GM21786 (cell line): ENCODE data around the gene GALNTL6.
"Not testable (repeated sequence)": the region's sequence is repeated elsewhere in the genome, so short reads cannot be mapped to it uniquely, and the experiment has no call there.

ENCODE experiments used
- ATAC-seq: cut with Tn5 transposase; IDR thresholded peaks from one replicate; pipeline ENCODE4 v1.9.1; 2021; ENCODE audit not compliant: unreplicated experiment

The GALNTL6 gene

DNA sequence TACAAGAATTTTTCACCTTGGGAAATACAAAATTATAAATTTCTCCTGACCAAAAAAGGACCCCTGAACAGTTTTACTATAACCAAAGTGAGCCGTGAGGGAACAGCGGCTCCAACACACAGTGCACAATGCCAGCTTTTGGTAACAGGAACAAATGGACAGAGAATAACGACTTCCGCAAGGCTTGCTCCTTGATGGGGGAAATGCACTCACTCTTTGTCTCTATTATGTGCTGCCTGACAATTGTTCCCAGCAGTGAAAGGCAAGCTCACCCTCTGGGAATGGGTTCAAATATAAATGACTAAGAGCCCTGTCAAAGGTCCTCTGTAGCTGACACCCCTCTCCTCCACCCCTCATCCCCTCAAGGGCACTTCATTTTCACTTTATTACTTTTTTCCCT is 1029.6 kb downstream of the GALNTL6 start:
- ATAC-seq: no peak

DNA sequence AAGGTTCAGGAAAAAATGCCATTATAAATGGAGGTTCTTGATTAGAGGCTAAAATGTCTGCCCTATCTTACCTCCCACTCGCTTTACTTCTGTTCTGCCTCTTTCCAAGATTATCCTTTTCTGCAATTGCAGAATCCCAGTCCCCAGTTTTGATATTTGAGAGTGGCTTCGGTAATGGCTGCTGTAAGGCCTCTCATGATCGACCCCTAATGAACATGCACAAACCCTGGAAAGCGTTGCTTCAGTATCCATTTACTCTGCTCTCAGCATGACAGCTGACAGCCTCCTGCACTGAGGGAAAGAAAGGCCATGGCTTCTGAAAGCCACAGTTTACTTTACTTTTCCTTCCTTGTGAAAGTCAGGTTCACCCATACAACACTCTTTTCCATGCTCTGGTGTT is 1030.0 kb downstream of the GALNTL6 start:
- ATAC-seq: no peak

DNA sequence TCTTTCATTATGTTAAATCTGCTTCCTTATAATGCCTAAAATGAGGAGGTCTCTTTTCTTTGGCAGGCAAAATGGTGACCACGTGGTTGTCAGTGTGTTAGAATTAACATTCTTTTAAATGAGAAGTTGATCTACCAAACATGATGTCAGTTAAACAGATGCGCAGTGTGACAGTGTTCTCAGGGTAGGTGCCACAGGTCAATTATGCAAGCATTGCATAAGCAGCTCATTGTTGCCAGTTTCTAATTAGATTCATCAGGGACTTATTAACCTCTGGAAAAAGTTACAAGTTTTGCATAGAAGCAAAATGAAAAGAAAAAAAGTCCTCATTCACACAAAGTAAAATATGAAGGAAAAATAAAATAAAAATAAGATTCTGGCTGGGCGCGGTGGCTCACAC is 1031.4 kb downstream of the GALNTL6 start:
- no peak for ATAC-seq

GRCh38 chr4:172845281-172845680 is 1032.1 kb downstream of the GALNTL6 start:
- ATAC-seq: no peak

GRCh38 chr4:172850838-172851237 is 1037.6 kb downstream of the GALNTL6 start:
- ATAC-seq: no peak

DNA sequence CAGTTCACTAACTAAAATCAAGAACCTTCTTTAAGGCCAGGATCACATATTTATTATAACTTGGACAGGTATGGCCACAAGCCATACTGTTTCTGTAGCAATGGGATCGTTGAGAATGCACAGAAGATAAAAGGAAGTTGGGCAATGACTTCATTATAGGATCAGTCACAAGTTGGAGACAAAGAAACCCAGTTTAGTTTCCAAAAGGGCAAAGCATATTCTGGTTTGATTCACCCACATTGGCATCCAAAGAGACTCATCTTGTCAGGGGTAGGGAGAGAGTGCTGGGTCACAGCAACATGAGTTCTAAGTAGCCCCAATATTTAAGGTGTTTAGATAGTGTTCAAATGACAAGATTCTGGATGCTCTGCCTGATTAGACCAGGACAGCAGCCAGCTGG is 1038.3 kb downstream of the GALNTL6 start:
- no peak for ATAC-seq

- no peak for ATAC-seq
These were observed 1043.8 kb downstream of the GALNTL6 start for GRCh38 chr4:172857026-172857425.

DNA sequence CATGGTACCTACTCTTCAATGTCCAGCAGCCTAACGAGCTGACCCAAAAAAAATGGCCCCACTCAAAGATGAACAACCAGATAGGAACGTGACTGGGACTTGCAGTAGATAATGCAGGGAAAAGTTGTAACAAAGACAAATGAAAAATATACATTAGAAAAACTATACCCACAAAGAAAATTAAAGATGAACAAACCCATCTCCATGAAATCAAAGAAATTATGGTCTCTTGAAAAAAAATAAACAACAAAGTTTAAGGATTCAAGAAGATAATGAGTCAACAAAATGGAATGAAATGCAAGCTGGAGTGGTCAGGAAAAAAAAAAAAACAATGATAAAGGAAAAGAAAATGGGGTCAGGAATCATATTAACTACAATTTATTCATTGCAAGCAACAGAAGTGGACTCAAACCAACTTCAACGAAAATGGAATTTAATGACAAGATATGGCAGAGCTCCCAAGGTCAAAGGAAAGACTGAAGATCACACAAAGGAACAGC is 1045.6 kb downstream of the GALNTL6 start:
- ATAC-seq: no peak

DNA sequence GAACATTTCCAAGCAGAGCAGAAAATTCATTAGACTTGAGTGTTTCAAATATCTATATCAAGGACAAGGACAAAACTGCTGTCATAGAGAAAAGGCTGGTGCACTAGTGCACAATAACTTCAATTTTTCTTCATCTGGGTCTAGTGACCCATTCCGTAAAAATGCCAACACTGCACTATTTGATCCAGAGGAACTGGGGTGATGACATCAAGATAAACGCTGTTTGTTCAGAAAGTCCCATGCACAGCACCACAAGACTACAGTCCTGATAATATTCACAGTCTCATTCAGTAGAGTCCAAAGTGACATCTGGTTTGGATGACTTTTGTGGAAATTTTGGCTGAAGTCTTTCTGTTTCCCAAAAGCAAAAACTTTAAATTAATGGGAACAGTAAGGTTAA is 1051.9 kb downstream of the GALNTL6 start:
- no peak for ATAC-seq

- ATAC-seq: no peak
These were observed 1052.4 kb downstream of the GALNTL6 start for GRCh38 chr4:172865531-172866127.

GRCh38 chr4:172866421-172866820 is 1053.2 kb downstream of the GALNTL6 start:
- ATAC-seq: no peak

DNA sequence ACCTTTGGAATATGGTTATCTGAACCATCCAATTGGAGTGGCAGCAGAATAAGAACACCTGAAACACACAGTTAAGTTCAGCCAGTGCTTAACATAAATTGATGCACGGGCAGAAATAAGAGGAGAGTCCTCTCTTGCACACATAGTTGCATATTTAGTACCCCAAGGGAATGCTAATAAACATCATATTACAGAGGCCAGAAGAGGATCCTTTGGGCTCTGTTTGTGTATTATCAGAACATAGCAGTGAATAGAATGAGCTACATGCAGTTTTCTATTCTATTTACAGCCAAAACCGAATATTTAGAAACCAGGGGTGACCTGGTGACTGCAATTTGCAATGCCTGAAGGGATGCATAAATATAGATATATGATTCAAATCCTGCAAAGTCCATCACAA is 1054.6 kb downstream of the GALNTL6 start:
- ATAC-seq: no peak

- ATAC-seq: no peak
These were observed 1055.1 kb downstream of the GALNTL6 start for GRCh38 chr4:172868271-172868670.

DNA sequence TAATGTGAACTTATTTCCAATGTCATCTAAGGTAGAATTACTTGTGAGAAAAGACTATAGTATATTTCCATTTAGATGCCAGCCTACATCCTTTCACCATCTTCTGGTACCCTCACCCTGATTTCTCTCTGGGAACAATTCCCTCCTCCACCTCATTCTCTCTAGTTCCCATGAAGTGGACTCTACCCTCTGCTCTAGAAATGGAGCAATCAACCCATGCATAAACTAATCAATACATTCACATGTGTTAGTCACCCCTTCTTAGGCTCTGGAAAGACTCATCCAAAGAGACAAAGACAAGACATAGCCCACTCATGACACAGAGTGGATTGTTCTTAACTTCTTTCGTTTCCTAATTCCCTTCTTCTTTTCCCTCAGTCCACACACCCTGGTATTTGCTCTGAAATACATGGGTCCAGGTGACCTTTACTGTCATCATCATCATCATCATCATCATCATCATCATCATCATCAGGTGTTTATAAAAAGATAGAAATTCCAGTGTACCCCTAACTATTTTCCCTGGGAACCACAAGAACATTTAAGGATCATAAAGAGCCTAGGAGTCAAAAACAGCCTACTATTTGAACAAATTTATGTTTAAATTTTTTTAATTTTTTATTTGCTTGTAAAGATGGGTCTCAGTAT is 1056.5 kb downstream of the GALNTL6 start:
- ATAC-seq: no peak

DNA sequence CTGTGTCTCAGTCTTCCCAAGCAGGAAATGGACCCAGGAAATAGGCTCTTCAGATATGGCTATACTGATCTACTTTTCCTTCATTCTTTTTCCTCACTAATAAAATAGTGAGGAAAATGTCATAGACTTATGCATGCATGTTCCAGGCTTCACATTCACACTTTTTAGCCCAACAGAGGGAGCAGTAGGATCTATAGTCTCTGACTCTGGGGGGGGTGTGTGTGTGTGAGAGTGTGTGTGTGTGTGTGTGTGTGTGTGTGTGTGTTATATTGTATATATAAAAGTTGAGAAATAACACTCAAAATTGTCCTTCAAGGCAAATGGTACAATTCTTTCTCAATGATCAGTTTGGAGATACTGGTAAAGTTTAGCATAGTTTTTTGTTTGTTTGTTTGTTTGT is 1058.2 kb downstream of the GALNTL6 start:
- no peak for ATAC-seq

- no peak for ATAC-seq
These were observed 1061.7 kb downstream of the GALNTL6 start for GRCh38 chr4:172874944-172875343.

DNA sequence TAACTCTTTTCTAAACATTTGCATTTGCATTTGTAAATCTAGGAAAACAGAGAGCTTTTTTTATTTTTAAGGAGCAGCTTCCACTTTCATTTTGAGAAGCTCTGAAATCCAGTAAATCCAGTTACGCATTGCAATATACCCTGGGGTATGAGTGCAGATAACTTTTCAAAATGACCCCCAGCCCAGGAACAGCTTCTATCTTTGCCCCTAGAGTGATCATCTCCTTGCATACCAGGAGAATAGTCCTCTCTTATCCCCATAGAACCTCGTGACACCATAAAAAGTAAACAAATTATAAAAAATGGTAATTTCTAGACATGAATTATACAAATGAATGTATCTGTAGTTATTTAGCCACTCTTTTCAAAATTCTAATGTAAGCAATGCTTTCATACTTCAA is 1063.2 kb downstream of the GALNTL6 start:
- ATAC-seq: no peak

- ATAC-seq: no peak
These were observed 1068.4 kb downstream of the GALNTL6 start for GRCh38 chr4:172881645-172882044.

- ATAC-seq: not testable (repeated sequence)
These were observed 1074.2 kb downstream of the GALNTL6 start for GRCh38 chr4:172887358-172887757.

DNA sequence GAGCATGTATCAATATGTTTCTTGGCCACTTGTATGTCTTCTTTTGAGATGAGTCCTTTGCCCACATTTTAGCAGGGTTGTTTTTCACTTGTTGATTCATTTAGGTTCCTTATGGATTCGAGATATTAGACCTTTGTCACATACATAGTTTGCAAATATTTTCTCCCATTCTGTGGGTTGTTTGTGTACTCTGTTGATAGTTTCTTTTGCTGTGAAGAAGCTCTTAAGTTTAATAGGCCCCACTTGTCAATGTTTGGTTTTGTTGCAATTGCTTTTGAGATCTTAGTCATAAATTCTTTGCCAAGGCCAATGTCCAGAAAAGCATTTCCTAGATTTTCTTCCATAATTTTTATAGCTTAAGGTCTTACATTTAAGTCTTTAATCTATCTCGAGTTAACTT is 1074.8 kb downstream of the GALNTL6 start:
- ATAC-seq: no peak

DNA sequence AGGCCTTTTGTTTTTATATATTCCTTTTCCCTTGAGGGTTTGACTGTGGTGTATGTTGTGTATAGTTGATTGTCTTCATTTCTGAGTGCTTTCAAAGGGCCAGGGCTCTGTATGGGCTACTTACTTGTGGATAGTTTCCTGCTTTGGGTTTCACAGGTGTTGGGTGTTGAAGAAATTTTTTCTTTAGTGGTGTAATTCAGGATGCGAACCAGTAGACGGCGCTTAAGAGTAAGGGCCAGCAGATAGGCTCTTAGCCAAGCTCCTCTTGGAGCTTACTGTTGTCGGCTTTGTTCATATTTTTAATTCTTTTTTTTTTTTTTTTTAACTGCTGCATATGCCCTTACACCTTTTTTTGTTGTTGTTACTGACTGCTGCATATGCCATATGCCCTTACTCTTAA is 1079.1 kb downstream of the GALNTL6 start:
- ATAC-seq: peak; percentile 64

GRCh38 chr4:172895699-172896098 is 1082.5 kb downstream of the GALNTL6 start:
- no peak for ATAC-seq

- no peak for ATAC-seq
These were observed 1083.8 kb downstream of the GALNTL6 start for GRCh38 chr4:172897046-172897445.
